ACC112 (cell line): Measurements from ENCODE around the gene MICAL3.

Experiments
- H2AFZ ChIP-seq: fragments of 200-600 bp; sonication (generic); one replicate; pipeline ENCODE4 v1.6.0; 2017; ENCODE audit warnings: antibody characterized with exemption, low read length; ENCODE audit not compliant: unreplicated experiment
- H3K27ac ChIP-seq: fragments of 200-600 bp; sonication (generic); 2 replicates; pipeline ENCODE4 v1.5.1; 2014; ENCODE audit warnings: low read depth, mild to moderate bottlenecking, antibody characterized with exemption, low read length, moderate library complexity
- H3K27me3 ChIP-seq: fragments of 200-600 bp; sonication (generic); 2 replicates; pipeline ENCODE4 v1.6.1; 2014; ENCODE audit warnings: mild to moderate bottlenecking, antibody characterized with exemption, low read length, moderate library complexity, mixed read lengths; ENCODE audit not compliant: insufficient read depth
- H3K36me3 ChIP-seq: fragments of 200-600 bp; sonication (generic); 2 replicates; pipeline ENCODE4 v1.6.1; 2016; ENCODE audit warnings: mild to moderate bottlenecking, antibody characterized with exemption, low read length, moderate library complexity, mixed read lengths; ENCODE audit not compliant: insufficient read depth
- H3K4me1 ChIP-seq: fragments of 200-600 bp; sonication (generic); one replicate; pipeline ENCODE4 v1.6.1; 2016; ENCODE audit warnings: low read length, mixed read lengths; ENCODE audit not compliant: insufficient read depth, unreplicated experiment, control insufficient read depth
- H3K4me3 ChIP-seq: fragments of 200-600 bp; sonication (generic); 2 replicates; pipeline ENCODE4 v1.5.1; 2014; ENCODE audit warnings: mild to moderate bottlenecking, low read depth, low read length
- H3K79me2 ChIP-seq: fragments of 200-600 bp; sonication (generic); one replicate; pipeline ENCODE4 v1.6.0; 2016; ENCODE audit warnings: low read length; ENCODE audit not compliant: control insufficient read depth, unreplicated experiment, insufficient read depth

The MICAL3 gene

DNA sequence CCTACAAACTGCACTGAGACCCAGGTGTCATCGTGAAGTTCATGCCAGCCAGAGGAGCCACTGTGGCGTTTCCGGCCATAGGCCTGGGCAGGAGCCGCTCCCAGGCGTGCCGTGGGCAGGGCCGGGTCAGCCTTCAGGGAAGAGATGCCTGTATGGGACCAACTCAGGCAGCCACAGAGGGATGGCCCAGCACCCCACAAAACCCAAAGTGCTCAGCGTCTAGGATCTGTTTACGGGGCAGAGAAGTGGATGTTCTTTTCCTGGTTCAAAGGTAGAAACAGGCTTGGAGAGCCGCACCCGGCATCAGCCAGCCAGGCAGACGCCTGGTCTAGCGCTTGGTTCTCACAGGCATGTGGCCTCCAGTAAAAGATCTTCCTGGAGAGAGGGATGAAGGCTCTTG is 241.7 kb downstream of the MICAL3 start:
- H3K79me2 ChIP-seq: no peaks in the 10 kb centered on the region
- peaks cover 15% of the 10 kb centered on the region for H3K4me1 ChIP-seq
- H3K27ac ChIP-seq: no peak overlapping the region
- no peaks in the 10 kb centered on the region for H3K36me3 ChIP-seq
- H2AFZ ChIP-seq: no peak overlapping the region
- no peaks in the 10 kb centered on the region for H3K27me3 ChIP-seq
- H3K4me3 ChIP-seq: no peak overlapping the region

DNA sequence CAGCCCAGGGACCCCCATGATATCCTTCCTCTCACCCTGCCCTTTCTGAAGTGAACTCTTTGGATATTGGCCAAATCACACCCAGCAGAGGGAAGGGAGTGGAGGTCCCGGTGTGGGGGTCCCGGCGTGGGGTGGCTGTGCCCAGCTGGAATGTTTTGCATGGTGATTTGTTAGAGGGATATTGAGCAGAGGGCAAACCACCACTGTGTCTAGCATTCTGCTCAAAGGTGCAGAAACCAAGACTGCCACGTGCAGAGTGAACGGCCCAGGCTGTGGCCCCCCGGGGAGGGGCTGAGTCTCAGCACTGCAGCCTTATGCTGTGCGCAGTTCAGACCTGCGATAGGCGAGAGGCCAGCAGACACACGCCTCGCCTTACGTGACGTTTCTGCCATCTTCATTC is 242.2 kb downstream of the MICAL3 start:
- H3K36me3 ChIP-seq: no peaks in the 10 kb centered on the region
- no peaks in the 10 kb centered on the region for H3K79me2 ChIP-seq
- H3K27me3 ChIP-seq: no peaks in the 10 kb centered on the region
- no peak overlapping the region for H2AFZ ChIP-seq
- H3K4me3 ChIP-seq: no peak overlapping the region
- peak overlapping the region; percentile 73; the same call in 1 of the 2 replicates for H3K27ac ChIP-seq
- H3K4me1 ChIP-seq: peaks cover 15% of the 10 kb centered on the region

- Histone ChIP-seq H3K79me2 (no peaks in the 10 kb centered on the region), H3K4me1 (peaks cover 15% of the 10 kb centered on the region), H3K27ac (peak overlapping the region; percentile 73; the same call in 1 of the 2 replicates), H3K4me3 (no peak overlapping the region), H3K27me3 (no peaks in the 10 kb centered on the region), H3K36me3 (no peaks in the 10 kb centered on the region), H2AFZ (no peak overlapping the region)
These were observed 242.9 kb downstream of the MICAL3 start for GRCh38 chr22:17781319-17782031.

GRCh38 chr22:17780741-17781318 is 243.5 kb downstream of the MICAL3 start:
- Histone ChIP-seq H3K36me3 (no peaks in the 10 kb centered on the region), H3K79me2 (no peaks in the 10 kb centered on the region), H3K4me3 (no peak overlapping the region), H2AFZ (no peak overlapping the region), H3K4me1 (peaks cover 15% of the 10 kb centered on the region), H3K27me3 (no peaks in the 10 kb centered on the region), H3K27ac (peak overlapping the region; percentile 73; the same call in 1 of the 2 replicates)

- Histone ChIP-seq H3K27ac (no peak overlapping the region), H3K27me3 (no peaks in the 10 kb centered on the region), H3K79me2 (no peaks in the 10 kb centered on the region), H3K4me1 (peaks cover 15% of the 10 kb centered on the region), H3K4me3 (no peak overlapping the region), H3K36me3 (no peaks in the 10 kb centered on the region), H2AFZ (no peak overlapping the region)
These were observed 244.1 kb downstream of the MICAL3 start for GRCh38 chr22:17780116-17780740.

DNA sequence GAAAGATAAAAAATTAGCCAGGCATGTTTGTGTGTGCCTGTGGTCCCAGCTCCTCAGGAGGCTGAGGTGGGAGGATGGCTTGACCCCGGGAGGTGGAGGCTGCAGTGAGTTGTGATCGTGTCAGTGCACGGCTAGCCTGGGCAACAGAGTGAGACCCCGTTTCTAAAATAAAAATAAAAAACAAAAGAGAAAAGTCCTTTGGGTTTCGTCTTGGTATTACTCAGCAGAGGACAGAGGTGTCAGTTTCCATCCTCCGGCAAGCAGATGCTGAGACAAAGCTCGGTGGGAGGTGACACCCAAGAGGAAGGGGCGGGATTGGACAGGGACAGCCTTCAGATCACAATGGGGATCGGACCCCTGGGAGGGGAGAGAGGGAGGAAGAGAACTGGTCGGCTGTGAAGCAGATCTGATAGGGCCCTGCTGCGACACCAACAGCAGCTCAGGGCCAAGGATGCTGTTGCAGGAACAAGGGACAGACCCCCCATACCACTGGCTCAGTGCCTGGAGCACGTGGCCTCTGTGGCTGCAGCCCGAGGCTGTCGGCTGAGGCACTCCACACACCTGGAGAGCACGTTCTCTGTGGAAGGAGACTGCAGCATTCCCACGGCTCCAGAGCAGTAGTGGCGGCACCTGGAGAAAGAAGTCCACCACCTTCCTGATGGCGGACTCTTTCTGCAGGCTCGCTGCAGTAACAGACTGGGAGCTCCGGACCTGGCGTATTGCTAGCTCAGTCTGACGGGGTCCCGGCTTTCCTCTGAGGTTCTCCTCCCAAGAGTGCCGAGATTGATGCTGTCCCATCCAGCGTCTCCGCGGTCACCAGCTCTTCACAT is 244.9 kb downstream of the MICAL3 start:
- no peak overlapping the region for H2AFZ ChIP-seq
- H3K27ac ChIP-seq: no peak overlapping the region
- peaks cover 15% of the 10 kb centered on the region for H3K4me1 ChIP-seq

DNA sequence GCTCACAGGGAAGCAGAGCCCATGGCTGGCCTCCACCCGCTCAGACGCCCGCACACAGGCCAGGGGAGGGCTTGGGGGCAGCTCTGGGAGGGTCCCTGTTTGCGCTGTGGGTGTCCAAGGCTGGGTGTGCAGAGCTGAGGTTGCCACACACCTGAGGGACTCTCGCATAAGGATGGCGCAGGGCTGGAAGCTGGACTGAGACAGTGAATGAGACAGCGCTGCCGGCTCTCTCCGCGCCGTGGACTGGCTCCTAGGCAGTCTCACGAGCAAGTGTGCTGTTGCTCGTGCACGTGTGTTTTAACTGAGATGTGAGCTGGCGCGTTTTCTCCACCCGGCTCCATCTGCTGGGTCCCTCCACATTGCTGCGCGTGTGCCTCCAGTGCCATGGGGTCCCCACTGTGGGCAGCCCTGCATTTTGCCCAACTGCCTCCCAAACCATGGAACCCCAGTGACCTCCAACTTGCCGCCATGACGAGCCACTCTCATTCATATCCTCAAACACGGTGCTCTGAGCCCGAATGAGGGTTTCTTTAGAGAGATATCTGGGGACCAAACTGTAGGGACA is 245.9 kb downstream of the MICAL3 start:
- H2AFZ ChIP-seq: no peak overlapping the region
- peaks cover 15% of the 10 kb centered on the region for H3K4me1 ChIP-seq
- no peaks in the 10 kb centered on the region for H3K36me3 ChIP-seq
- no peaks in the 10 kb centered on the region for H3K27me3 ChIP-seq
- H3K27ac ChIP-seq: no peak overlapping the region
- H3K79me2 ChIP-seq: peaks cover 2% of the 10 kb centered on the region
- H3K4me3 ChIP-seq: no peak overlapping the region

More for the DNA sequence above, 244.9 kb downstream of the MICAL3 start:
- no peak overlapping the region for H3K4me3 ChIP-seq
- H3K36me3 ChIP-seq: no peaks in the 10 kb centered on the region
- H3K79me2 ChIP-seq: no peaks in the 10 kb centered on the region
- H3K27me3 ChIP-seq: no peaks in the 10 kb centered on the region

DNA sequence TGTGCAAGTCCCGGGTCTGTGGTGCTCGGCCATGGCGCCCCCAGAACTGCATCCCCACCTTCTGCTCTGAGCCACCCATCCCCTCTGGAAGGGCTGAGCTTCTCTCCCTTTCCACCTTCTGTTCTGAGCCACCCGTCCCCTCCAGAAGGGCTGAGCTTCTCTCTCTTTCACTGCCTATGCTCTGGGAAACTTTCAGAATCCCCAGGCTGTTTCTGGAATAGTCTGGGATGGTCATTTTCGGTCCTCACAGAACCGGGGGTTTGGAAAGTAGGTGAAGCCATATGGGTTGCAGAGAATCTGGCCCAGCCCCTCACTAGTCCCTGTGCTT is 246.7 kb downstream of the MICAL3 start:
- Histone ChIP-seq H3K36me3 (no peaks in the 10 kb centered on the region), H2AFZ (no peak overlapping the region), H3K27me3 (no peaks in the 10 kb centered on the region), H3K4me1 (peaks cover 17% of the 10 kb centered on the region), H3K79me2 (peaks cover 4% of the 10 kb centered on the region), H3K4me3 (no peak overlapping the region), H3K27ac (no peak overlapping the region)

DNA sequence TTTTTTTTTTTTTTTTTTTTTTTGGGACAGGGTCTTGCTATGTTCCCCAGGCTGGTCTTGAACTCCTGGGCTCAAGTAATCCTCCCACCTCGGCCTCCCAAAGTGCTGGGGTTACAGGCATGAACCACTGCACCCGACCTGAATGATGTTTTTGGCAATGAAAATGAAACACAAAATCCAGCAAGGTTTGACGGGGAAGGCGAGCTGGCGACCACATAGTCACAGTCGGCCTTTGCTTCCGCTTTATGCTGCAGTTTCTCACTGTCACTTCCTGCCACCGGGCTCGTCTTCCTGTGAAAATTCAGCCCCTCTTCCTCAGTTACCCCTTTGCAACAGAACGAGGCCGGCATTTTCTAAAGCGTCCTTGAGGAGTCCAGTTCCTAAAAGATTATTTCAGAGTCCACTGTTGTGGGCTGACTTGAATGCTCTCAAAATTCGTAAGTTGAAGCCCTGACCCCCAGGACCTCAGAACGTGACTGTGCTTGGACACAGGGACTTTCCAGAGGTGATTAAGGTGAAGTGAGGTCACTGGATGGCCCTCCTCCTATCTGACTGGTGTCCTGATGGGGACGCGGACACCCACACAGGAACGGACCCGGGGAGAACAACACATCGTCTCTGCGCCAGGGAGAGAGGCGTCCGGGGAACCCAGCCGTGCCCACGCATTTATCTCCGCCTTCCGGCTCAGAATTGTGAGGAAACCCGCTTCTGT is 247.2 kb downstream of the MICAL3 start:
- Histone ChIP-seq H3K27me3 (no peaks in the 10 kb centered on the region), H3K27ac (no peak overlapping the region), H3K36me3 (no peaks in the 10 kb centered on the region), H2AFZ (no peak overlapping the region), H3K79me2 (peaks cover 4% of the 10 kb centered on the region), H3K4me1 (peaks cover 13% of the 10 kb centered on the region), H3K4me3 (no peak overlapping the region)
